Middle frontal gyrus (tissue), 1 donor: ENCODE measurements around the gene FBXO33.

Source experiments
- DNase-seq: peaks from one replicate; pipeline ENCODE4 v3.0.0-alpha.2; 2015; ENCODE audit warnings: low spot score; ENCODE audit errors: extremely low spot score

The FBXO33 gene

GRCh38 chr14:39431416-39432178 is 636 bp downstream of the FBXO33 start:
- DNase-seq = no peak

GRCh38 chr14:39430762-39431415 is 1.3 kb downstream of the FBXO33 start:
- DNase-seq = no peak

GRCh38 chr14:39428118-39428517 is 4.1 kb downstream of the FBXO33 start:
- no peak for DNase-seq

- no peak for DNase-seq
Observed at GRCh38 chr14:39426605-39427004, 5.6 kb downstream of the FBXO33 start.

GRCh38 chr14:39425947-39426346 is 6.3 kb downstream of the FBXO33 start:
- no peak for DNase-seq

GRCh38 chr14:39423793-39424192 is 8.4 kb downstream of the FBXO33 start:
- DNase-seq = no peak

GRCh38 chr14:39422243-39422642 is 10.0 kb downstream of the FBXO33 start:
- no peak for DNase-seq

GRCh38 chr14:39419272-39419671 is 13.0 kb downstream of the FBXO33 start:
- DNase-seq = no peak

- no peak for DNase-seq
Observed at GRCh38 chr14:39417014-39417413, 15.2 kb downstream of the FBXO33 start.

- DNase-seq = no peak
Observed at GRCh38 chr14:39416072-39416471, 16.2 kb downstream of the FBXO33 start.

GRCh38 chr14:39406560-39406959 is 25.7 kb downstream of the FBXO33 start:
- no peak for DNase-seq

GRCh38 chr14:39398382-39398781 is 33.9 kb downstream of the FBXO33 start:
- DNase-seq = no peak

- no peak for DNase-seq
Observed at GRCh38 chr14:39396448-39396847, 35.8 kb downstream of the FBXO33 start.

GRCh38 chr14:39395555-39396254 is 36.5 kb downstream of the FBXO33 start:
- no peak for DNase-seq

GRCh38 chr14:39393289-39393688 is 38.9 kb downstream of the FBXO33 start:
- no peak for DNase-seq

GRCh38 chr14:39384177-39384576 is 48.1 kb downstream of the FBXO33 start:
- no peak for DNase-seq

- DNase-seq = no peak
Observed at GRCh38 chr14:39383741-39384140, 48.5 kb downstream of the FBXO33 start.

- DNase-seq = no peak
Observed at GRCh38 chr14:39383026-39383660, 49.1 kb downstream of the FBXO33 start.

GRCh38 chr14:39382463-39382862 is 49.8 kb downstream of the FBXO33 start:
- DNase-seq = no peak

- DNase-seq = no peak
Observed at GRCh38 chr14:39381366-39381765, 50.9 kb downstream of the FBXO33 start.

GRCh38 chr14:39376667-39377403 is 55.4 kb downstream of the FBXO33 start:
- DNase-seq = no peak
